ENCODE measurements around the gene TAF1C. TPM values are rescaled to one million over a fixed set of nuclear protein-coding genes. Genes with fewer than 3 reads are reported as not detected.

Gene TAF1C
- total and polyA plus RNA-seq, 9 of the 15 experiments (the other 6 are each of a cell fraction or from before 2014, with no cell fraction given), result 1.5 to 74.8 (median 21.0) TPM

DNA sequence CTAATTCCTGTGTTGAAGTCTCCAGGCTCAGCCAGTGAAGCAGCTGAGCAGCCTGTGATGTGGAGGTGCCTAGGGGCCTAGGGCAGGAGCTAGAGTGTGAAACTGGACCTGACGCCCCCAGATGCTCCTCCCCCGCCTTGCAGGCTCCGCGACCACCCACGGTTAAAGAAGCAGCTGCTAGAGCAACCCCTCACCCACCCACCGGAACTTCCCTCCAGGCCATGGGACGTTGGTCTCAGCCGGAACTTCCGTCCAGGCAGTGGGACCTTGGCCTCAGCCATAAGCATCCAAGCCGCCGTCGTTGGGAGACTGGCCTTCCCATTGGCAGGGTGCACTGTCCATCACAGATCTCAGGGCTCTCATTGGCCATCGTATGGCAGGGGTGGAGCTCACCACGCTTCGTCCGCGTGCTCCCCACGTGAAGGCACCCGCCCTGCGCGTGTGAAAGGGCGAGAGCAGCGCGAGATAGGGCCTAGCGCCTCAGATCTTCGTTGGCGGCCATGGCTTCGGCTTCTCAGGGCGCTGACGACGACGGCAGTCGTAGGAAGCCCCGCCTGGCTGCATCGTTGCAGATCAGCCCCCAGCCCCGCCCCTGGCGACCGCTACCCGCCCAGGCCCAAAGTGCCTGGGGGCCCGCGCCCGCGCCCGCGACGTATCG is 4.0 kb upstream of the TAF1C start, which contains the start of gene ADAD2 (continued):
- 0 out of 2 replicates have a peak, but pooled peaks have one; percentile 34 for TF ChIP-seq CREM (IDR thresholded peaks at IDR 0.05; ENCODE audit: low read depth)
- TF ChIP-seq FOXP1 (CRISPR knock-in tag; IDR thresholded peaks at IDR 0.05), result 0 out of 2 replicates have a peak, but pooled peaks have one; percentile 41
- peak in 1 of 2 experiments; percentile 41; a peak in 1 of 3 replicates for TF ChIP-seq CBX3 (IDR thresholded peaks at IDR 0.05; ENCODE audit: borderline replicate concordance in 1 of 2, low read length in 2 of 2)
- TF ChIP-seq NFYB (IDR thresholded peaks at IDR 0.05; ENCODE audit: extremely low read depth, insufficient read length), result peak; percentile 92
- TF ChIP-seq, protein P1, sequence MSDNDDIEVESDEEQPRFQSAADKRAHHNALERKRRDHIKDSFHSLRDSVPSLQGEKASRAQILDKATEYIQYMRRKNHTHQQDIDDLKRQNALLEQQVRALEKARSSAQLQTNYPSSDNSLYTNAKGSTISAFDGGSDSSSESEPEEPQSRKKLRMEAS (CRISPR knock-in tag; IDR thresholded peaks at IDR 0.05), result peak; percentile 77
- peak; percentile 78 for TF ChIP-seq ASH1L (IDR thresholded peaks at IDR 0.05; ENCODE audit: borderline replicate concordance, low read depth, partially characterized antibody)
- peak; percentile 75 for TF ChIP-seq L3MBTL2 (IDR thresholded peaks at IDR 0.05)
- TF ChIP-seq SP2 (IDR thresholded peaks at IDR 0.05; ENCODE audit: extremely low read depth, low read depth, low read length, poor library complexity, severe bottlenecking), result peak; percentile 62
- TF ChIP-seq EGR1 (conservative IDR thresholded peaks at IDR 0.05), result peak; percentile 43
- peak; percentile 21 for TF ChIP-seq PCBP1 (IDR thresholded peaks at IDR 0.05; ENCODE audit: low read depth, low read length, poor library complexity, severe bottlenecking)
- no peak for TF ChIP-seq EZH2 (IDR thresholded peaks at IDR 0.05; ENCODE audit: borderline replicate concordance, low read depth, low read length)
- TF ChIP-seq MGA (IDR thresholded peaks at IDR 0.05), result peak; percentile 88
- no peak for TF ChIP-seq CBX5 (IDR thresholded peaks at IDR 0.05; ENCODE audit: borderline replicate concordance, low read depth)
- TF ChIP-seq CHD2 (IDR thresholded peaks at IDR 0.05; ENCODE audit: low read depth, low read length), result peak; percentile 76
